MM.1S (cell line): Measurements from ENCODE around the gene TNFAIP1.

ENCODE experiments used
- DNase-seq: peaks from one replicate; pipeline ENCODE4 v3.0.0-alpha.2; 2015
- H2AFZ ChIP-seq: fragments of 300-600 bp; sonication (generic); 2 replicates; pipeline ENCODE4 v1.6.0; 2016; ENCODE audit warnings: antibody characterized with exemption, low read length
- H3F3A ChIP-seq: fragments of 300-600 bp; sonication (generic); 2 replicates; pipeline ENCODE4 v1.6.1; 2016; ENCODE audit warnings: mild to moderate bottlenecking, antibody characterized with exemption, low read length, moderate library complexity, mixed read lengths; ENCODE audit not compliant: insufficient read depth
- H3K27ac ChIP-seq: fragments of 300-600 bp; sonication (generic); 2 replicates; pipeline ENCODE4 v1.5.1; 2016; ENCODE audit warnings: mild to moderate bottlenecking, low read length
- H3K27me3 ChIP-seq: fragments of 300-600 bp; sonication (generic); replicated peaks from 2 replicates; pipeline ENCODE4 v1.6.0; 2016; ENCODE audit warnings: low read length; ENCODE audit not compliant: insufficient read depth
- H3K36me3 ChIP-seq: fragments of 300-600 bp; sonication (generic); replicated peaks from 2 replicates; pipeline ENCODE4 v1.6.1; 2016; ENCODE audit warnings: mild to moderate bottlenecking, low read length, mixed read lengths; ENCODE audit not compliant: insufficient read depth
- H3K4me1 ChIP-seq: fragments of 300-600 bp; sonication (generic); 2 replicates; pipeline ENCODE4 v1.6.1; 2016; ENCODE audit warnings: low read length, mixed read lengths
- H3K4me2 ChIP-seq: fragments of 300-600 bp; sonication (generic); 2 replicates; pipeline ENCODE4 v1.6.0; 2016; ENCODE audit warnings: low read depth, low read length
- H3K4me3 ChIP-seq: fragments of 300-600 bp; sonication (generic); 2 replicates; pipeline ENCODE4 v1.5.1; 2016; ENCODE audit warnings: low read length, mixed read lengths
- H3K79me2 ChIP-seq: fragments of 300-600 bp; sonication (generic); 2 replicates; pipeline ENCODE4 v1.6.1; 2016; ENCODE audit warnings: mixed run types, low read length, mixed read lengths
- H3K9ac ChIP-seq: fragments of 300-600 bp; sonication (generic); 2 replicates; pipeline ENCODE4 v1.6.1; 2016; ENCODE audit warnings: low read length, mixed read lengths
- H3K9me2 ChIP-seq: fragments of 300-600 bp; sonication (generic); replicated peaks from 2 replicates; pipeline ENCODE4 v1.6.1; 2016; ENCODE audit warnings: mild to moderate bottlenecking, low read length, mixed read lengths; ENCODE audit not compliant: insufficient read depth
- H3K9me3 ChIP-seq: fragments of 300-600 bp; sonication (generic); replicated peaks from 2 replicates; pipeline ENCODE4 v1.6.1; 2016; ENCODE audit warnings: mild to moderate bottlenecking, low read length, mixed read lengths; ENCODE audit not compliant: insufficient read depth
- H4K20me1 ChIP-seq: fragments of 300-600 bp; sonication (generic); 2 replicates; pipeline ENCODE4 v1.6.1; 2016; ENCODE audit warnings: mild to moderate bottlenecking, low read length, moderate library complexity, mixed read lengths; ENCODE audit not compliant: insufficient read depth
- EZH2 ChIP-seq: fragments of 300-600 bp; sonication (generic); optimal IDR thresholded peaks from 2 replicates; pipeline ENCODE3; 2017; ENCODE audit warnings: low read depth, mild to moderate bottlenecking, antibody characterized with exemption, low read length, mixed read lengths
- EZH2phosphoT487 ChIP-seq: fragments of 300-600 bp; sonication (generic); IDR thresholded peaks from 2 replicates; pipeline ENCODE4 v1.6.1; 2018; ENCODE audit warnings: antibody characterized with exemption, low read length
- TF ChIP-seq, protein P1 (sequence below): fragments of 300-600 bp; sonication (generic); IDR thresholded peaks from 2 replicates; pipeline ENCODE4 v1.5.1; 2016; ENCODE audit warnings: antibody characterized with exemption, low read length, mixed read lengths

The TNFAIP1 gene

DNA sequence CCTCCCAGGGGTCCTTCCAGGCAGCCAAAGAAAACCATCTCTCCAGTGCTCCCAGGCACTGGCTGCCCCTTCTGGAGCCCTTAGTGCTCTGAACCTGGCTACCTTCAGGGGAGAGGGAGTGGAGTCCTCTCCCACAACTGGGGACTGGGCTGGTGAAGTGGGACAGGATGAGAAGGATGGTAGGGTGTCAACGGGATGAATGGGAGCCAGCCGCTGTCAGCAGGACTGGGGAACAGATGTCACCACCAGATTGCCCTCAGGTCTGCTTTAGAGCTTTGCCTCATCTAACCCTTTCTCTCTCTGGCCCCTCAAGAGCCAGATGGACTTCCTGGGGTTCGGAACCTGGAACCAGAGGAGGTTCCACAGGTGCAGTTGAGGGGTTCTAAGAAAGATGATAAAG is 29.9 kb downstream of the TNFAIP1 start:
- Histone ChIP-seq H4K20me1 (no peaks in the 10 kb centered on the region), H3K79me2 (0 out of 2 replicates have a peak, but pooled peaks cover 2% of the 10 kb centered on the region), H2AFZ (no peak overlapping the region), H3K27ac (no peak overlapping the region), H3K4me2 (no peak overlapping the region), H3K9ac (no peak overlapping the region), H3K36me3 (no peaks in the 10 kb centered on the region; the same call in 1 of the 2 replicates), H3K4me1 (no peaks in the 10 kb centered on the region), H3K9me3 (no peaks in the 10 kb centered on the region), H3K27me3 (no peaks in the 10 kb centered on the region), H3K4me3 (no peak overlapping the region), H3F3A (peaks cover 2% of the 10 kb centered on the region), H3K9me2 (no peaks in the 10 kb centered on the region)
- TF ChIP-seq EZH2phosphoT487 (no peak), EZH2 (no peak)
- TF ChIP-seq, protein P1, sequence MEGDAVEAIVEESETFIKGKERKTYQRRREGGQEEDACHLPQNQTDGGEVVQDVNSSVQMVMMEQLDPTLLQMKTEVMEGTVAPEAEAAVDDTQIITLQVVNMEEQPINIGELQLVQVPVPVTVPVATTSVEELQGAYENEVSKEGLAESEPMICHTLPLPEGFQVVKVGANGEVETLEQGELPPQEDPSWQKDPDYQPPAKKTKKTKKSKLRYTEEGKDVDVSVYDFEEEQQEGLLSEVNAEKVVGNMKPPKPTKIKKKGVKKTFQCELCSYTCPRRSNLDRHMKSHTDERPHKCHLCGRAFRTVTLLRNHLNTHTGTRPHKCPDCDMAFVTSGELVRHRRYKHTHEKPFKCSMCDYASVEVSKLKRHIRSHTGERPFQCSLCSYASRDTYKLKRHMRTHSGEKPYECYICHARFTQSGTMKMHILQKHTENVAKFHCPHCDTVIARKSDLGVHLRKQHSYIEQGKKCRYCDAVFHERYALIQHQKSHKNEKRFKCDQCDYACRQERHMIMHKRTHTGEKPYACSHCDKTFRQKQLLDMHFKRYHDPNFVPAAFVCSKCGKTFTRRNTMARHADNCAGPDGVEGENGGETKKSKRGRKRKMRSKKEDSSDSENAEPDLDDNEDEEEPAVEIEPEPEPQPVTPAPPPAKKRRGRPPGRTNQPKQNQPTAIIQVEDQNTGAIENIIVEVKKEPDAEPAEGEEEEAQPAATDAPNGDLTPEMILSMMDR = no peak
- DNase-seq = no peak

DNA sequence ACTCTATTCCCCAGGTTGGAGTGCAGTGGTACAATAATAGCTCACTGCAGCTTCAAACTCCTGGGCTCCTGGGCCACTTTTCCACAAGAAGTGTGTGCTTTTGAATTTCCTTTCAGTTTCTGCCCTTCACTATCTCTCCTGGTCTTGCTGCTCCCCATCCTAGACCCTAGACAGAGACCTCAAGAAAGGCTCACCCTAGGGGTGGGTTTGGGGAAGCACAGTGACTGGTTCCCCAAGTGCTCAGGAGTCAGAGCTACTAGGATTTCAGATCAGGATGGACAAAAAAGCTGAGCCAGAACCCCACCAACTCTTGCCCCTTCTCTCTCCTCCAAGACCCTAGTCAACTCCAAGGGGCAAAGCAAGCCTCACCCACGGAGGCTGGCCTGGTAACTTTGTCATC is 31.0 kb downstream of the TNFAIP1 start:
- no peak overlapping the region for H2AFZ ChIP-seq
- no peak overlapping the region for H3K4me2 ChIP-seq
- H3K36me3 ChIP-seq = no peaks in the 10 kb centered on the region; the same call in 1 of the 2 replicates
- H3K79me2 ChIP-seq = no peaks in the 10 kb centered on the region
- H3K9ac ChIP-seq = no peak overlapping the region
- H3K27ac ChIP-seq = no peak overlapping the region
- TF ChIP-seq, protein P1 = no peak
- TF ChIP-seq EZH2phosphoT487 = no peak
- no peak for TF ChIP-seq EZH2
- no peak for DNase-seq
- H3K9me2 ChIP-seq = no peaks in the 10 kb centered on the region
- no peaks in the 10 kb centered on the region for H4K20me1 ChIP-seq
- no peaks in the 10 kb centered on the region for H3K9me3 ChIP-seq
- no peak overlapping the region for H3K4me3 ChIP-seq
- H3K4me1 ChIP-seq = 0 out of 2 replicates have a peak, but pooled peaks cover 4% of the 10 kb centered on the region
- H3K27me3 ChIP-seq = no peaks in the 10 kb centered on the region
- peaks cover 12% of the 10 kb centered on the region for H3F3A ChIP-seq

DNA sequence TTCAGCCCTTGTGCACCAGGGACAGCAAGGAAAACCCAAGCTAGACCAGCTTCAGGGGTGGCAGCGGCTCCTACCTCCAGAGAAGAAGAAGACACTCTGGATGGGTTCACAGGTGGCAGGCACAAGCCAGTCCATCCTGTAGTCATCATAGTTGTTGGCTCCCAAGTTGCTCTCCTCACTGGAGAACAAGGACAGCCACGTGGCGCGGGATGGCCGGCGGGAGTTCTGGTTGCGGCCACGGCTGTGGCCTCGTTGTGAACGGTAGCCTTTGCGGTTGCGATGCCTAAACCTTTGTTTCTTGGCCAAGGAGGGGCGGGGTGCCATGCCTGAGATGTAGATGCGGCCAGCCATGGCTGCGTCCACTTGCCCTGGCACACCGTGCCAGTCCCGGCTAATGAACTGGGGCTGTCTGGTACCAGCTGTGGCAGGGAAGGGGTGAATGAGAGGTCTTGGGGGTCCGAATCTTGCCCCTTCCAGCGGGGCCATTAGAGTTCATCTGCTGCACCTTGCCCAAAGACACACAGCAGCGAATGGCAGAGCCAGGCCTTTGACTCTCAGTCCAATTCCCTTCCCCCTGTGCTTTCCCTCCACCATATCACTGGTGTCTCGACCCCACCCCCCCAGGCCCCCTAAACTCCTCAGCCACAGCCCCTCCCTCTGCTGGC is 32.2 kb downstream of the TNFAIP1 start:
- H3K27me3 ChIP-seq = no peaks in the 10 kb centered on the region
- H3K9ac ChIP-seq = no peak overlapping the region
- TF ChIP-seq EZH2 (no peak), EZH2phosphoT487 (no peak)
- TF ChIP-seq, protein P1 = no peak
- no peaks in the 10 kb centered on the region for H3K9me2 ChIP-seq
- no peaks in the 10 kb centered on the region for H3K9me3 ChIP-seq
- 0 out of 2 replicates have a peak, but pooled peaks cover 4% of the 10 kb centered on the region for H3K4me1 ChIP-seq
- no peaks in the 10 kb centered on the region for H4K20me1 ChIP-seq
- H3K36me3 ChIP-seq = no peaks in the 10 kb centered on the region
- H3K27ac ChIP-seq = no peak overlapping the region
- H3K4me3 ChIP-seq = no peak overlapping the region
- no peak for DNase-seq
- H2AFZ ChIP-seq = no peak overlapping the region
- H3F3A ChIP-seq = peaks cover 15% of the 10 kb centered on the region
- H3K79me2 ChIP-seq = no peaks in the 10 kb centered on the region
- H3K4me2 ChIP-seq = no peak overlapping the region
